ENCODE data around the gene RNF220. TPM values are rescaled to one million over a fixed set of nuclear protein-coding genes. Genes with fewer than 3 reads are reported as not detected.

RNF220 gene
- total RNA-seq, 1 donor from 2014 or later: 62.6 TPM

DNA sequence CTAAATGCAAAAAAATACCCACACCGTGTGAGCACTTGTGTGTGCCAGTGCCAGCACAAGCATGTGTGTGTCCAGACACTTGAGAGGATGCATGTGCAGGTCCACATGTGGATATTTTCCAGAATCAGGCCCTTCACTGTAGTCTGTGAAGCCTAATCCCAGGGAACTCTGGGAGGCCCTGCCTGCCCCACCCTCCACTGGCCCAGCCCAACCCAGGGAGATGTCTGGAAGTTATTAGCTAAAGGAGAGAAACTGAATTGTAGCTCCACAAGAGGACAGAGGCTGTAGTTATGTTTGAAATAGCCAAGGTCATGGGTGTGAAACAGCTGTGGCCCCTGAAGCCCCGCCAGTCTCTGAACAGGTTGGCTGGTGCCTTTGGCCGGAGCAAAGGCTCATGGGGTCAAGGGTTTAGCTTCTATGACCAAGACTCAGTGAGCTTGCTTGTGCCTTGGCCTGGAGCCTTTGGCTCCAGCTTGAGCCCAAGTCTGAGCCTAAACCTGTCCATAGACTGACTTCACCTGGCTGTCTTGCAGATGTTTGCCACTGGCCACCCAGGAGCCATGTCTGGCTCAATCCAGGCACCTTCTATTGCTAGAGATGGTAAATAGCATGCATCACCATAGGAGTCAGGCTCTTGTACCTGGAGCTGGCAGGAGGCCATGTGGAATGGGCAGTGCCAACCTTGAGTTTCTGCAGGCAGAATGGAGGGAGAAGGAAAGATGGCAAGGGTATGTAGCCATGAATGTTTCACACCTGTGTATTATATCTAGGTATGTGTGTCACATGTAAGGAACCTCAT is 199.3 kb downstream of the RNF220 start:
- Histone ChIP-seq H3K27ac (replicated peaks) (no peak overlapping the region), H3K4me1 (no peaks in the 10 kb centered on the region), H3K27me3 (ENCODE audit: low read depth) (peaks cover 63% of the 10 kb centered on the region), H3K36me3 (no peaks in the 10 kb centered on the region), H3K9me3 (replicated peaks) (no peaks in the 10 kb centered on the region), H3K4me3 (no peak overlapping the region)
- TF ChIP-seq, protein P1, sequence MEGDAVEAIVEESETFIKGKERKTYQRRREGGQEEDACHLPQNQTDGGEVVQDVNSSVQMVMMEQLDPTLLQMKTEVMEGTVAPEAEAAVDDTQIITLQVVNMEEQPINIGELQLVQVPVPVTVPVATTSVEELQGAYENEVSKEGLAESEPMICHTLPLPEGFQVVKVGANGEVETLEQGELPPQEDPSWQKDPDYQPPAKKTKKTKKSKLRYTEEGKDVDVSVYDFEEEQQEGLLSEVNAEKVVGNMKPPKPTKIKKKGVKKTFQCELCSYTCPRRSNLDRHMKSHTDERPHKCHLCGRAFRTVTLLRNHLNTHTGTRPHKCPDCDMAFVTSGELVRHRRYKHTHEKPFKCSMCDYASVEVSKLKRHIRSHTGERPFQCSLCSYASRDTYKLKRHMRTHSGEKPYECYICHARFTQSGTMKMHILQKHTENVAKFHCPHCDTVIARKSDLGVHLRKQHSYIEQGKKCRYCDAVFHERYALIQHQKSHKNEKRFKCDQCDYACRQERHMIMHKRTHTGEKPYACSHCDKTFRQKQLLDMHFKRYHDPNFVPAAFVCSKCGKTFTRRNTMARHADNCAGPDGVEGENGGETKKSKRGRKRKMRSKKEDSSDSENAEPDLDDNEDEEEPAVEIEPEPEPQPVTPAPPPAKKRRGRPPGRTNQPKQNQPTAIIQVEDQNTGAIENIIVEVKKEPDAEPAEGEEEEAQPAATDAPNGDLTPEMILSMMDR (IDR thresholded peaks at IDR 0.05; ENCODE audit: borderline replicate concordance): no peak
- intact Hi-C loops (cut with micrococcal nuclease): no loop called here
- DNase-seq: no peak

DNA sequence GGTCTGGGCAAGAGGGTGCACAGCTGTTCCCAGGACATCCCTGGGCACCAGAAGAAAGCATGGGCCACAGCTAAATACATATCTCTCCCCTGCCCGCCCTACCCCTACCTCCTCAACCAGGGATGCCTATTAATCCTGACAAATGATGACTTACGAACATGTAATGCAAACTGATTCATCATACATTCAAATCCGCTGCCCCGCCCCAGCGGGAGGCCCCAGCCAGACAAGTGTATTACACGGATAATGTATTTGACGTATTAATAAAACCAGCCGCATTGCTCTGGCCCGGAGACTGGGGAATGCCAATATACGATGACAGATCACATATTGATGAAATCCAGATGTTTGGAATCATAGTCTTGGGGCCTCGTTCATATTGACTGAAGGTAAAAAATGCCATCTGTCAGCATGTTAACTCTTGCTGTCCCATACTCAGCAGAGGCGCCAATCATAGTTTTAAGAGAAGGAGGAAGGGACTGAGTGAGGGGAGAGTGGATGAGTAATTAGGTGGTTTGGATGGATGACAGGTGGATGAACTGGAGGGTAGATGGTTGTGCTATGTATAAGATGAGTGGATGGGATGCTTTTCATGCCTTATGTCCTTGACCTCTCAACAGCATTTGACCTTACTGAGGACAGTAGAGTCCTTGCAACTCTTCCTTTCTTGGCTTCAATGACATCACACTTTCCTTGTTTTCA is 201.0 kb downstream of the RNF220 start:
- intact Hi-C loops (cut with micrococcal nuclease): no loop called here
- Histone ChIP-seq H3K9me3 (replicated peaks) (no peaks in the 10 kb centered on the region), H3K27me3 (ENCODE audit: low read depth) (peaks cover 62% of the 10 kb centered on the region), H3K4me1 (no peaks in the 10 kb centered on the region), H3K4me3 (no peak overlapping the region), H3K27ac (replicated peaks) (no peak overlapping the region), H3K36me3 (no peaks in the 10 kb centered on the region)
- DNase-seq: no peak
- TF ChIP-seq, protein P1 (IDR thresholded peaks at IDR 0.05; ENCODE audit: borderline replicate concordance): no peak

DNA sequence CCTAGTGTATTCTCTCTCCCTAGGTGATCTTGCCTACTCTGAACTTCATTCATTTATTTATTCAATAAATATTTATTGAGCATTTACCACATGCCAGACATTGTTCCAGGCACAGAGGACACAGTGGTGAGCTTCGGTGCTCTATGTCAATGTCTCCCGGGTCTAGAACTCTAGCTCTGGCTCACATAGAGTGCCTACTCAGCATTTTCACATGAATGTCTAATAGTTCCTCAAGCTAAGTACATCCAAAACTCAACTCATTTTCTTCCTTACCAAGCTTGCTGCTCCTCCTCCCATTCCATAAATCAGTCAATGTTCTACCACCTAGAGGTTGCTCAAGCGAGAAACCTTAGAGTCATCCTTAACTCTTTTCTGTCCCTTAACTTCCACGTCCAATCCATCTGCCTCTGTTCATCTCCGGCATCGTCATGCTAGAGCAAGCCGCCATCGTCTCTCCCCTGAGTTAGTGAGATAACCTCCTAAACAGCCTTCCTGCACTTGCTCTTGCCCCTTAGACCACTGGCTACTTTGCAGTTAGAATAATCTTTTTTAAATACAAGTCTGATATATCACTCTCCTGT is 201.7 kb downstream of the RNF220 start:
- Histone ChIP-seq H3K27me3 (ENCODE audit: low read depth) (peaks cover 55% of the 10 kb centered on the region), H3K4me1 (no peaks in the 10 kb centered on the region), H3K27ac (replicated peaks) (no peak overlapping the region), H3K36me3 (no peaks in the 10 kb centered on the region), H3K9me3 (replicated peaks) (no peaks in the 10 kb centered on the region), H3K4me3 (no peak overlapping the region)
- TF ChIP-seq, protein P1 (IDR thresholded peaks at IDR 0.05; ENCODE audit: borderline replicate concordance): no peak
- DNase-seq: no peak
- intact Hi-C loops (cut with micrococcal nuclease): no loop called here

DNA sequence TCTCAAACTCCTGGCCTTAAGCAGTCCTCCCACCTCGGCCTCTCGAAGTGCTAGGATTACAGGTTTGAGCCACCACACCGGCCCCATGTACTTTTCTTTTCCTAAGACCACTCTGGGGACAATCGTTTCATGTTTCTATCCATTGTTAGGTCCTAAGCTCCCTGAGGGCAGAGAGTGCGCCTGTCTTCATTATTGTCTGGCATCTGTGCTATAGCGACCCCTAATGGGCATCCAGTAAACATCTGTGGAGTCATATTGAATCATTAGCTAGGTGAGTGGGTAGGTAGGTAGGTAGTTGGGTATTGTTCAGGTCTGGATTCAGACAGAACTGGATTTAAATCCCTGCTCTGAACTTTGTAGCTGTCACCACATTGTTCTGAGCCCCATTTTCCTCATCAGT is 203.1 kb downstream of the RNF220 start:
- no peaks in the 10 kb centered on the region for H3K9me3 ChIP-seq (replicated peaks)
- no peak overlapping the region for H3K27ac ChIP-seq (replicated peaks)
- TF ChIP-seq, protein P1 (IDR thresholded peaks at IDR 0.05; ENCODE audit: borderline replicate concordance): no peak
- no peak overlapping the region for H3K4me3 ChIP-seq
- intact Hi-C loops (cut with micrococcal nuclease): no loop called here
- H3K27me3 ChIP-seq (ENCODE audit: low read depth): peaks cover 41% of the 10 kb centered on the region
- DNase-seq: no peak
- no peaks in the 10 kb centered on the region for H3K4me1 ChIP-seq
- H3K36me3 ChIP-seq: no peaks in the 10 kb centered on the region

DNA sequence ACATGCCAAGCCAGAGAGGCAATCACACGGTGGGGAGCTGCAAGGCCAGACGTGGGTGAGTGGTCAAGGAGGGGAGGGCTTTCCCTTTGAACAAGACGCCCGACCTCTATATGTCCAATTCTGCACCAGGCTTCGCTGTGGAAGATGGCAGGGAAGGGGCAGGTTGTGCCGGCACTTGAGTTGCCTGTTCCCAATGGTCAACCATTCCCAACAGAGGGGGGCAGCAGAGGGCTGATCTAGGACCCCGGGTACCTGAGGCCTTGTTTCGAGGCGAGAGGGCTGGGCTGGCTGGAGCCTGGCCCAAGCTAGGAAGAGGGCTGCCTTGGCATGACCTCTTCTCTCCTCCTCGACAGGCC is 204.3 kb downstream of the RNF220 start:
- Histone ChIP-seq H3K36me3 (no peaks in the 10 kb centered on the region), H3K27ac (replicated peaks) (no peak overlapping the region), H3K9me3 (replicated peaks) (no peaks in the 10 kb centered on the region), H3K4me3 (no peak overlapping the region), H3K4me1 (no peaks in the 10 kb centered on the region), H3K27me3 (ENCODE audit: low read depth) (peaks cover 29% of the 10 kb centered on the region)
- TF ChIP-seq, protein P1 (IDR thresholded peaks at IDR 0.05; ENCODE audit: borderline replicate concordance): peak; percentile 66
- peak; percentile 39 for DNase-seq
- intact Hi-C loops (cut with micrococcal nuclease): no loop called here

All from left ventricle myocardium inferior (tissue), 1 donor.